ENCODE measurements around the gene AMOTL2.

DNA sequence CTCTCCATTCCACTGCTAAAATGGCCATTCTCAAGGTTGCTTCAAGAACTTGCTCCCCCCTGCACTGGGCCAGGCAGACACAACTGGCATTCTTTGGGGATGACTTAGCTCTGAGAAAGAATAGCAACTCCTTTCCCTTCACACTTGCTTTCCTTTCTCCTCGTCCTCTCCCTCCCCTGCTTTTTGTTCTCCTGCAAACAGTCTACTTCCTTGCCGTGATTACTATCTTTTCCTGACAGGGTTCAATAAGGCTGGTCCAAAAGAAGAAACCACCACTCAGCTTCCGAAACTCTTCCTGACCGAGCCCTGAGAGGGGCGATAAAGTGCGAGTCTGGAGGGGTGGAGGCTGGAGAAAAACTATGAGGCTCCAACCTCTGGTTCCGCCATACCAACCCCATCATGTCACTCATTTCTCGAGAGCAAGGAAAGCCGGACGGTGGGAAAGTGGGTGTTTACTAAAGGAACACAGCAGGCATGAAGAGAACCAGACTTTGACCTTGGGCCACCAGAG lies 5.0 kb downstream of the AMOTL2 start:
- TF ChIP-seq, protein P1, sequence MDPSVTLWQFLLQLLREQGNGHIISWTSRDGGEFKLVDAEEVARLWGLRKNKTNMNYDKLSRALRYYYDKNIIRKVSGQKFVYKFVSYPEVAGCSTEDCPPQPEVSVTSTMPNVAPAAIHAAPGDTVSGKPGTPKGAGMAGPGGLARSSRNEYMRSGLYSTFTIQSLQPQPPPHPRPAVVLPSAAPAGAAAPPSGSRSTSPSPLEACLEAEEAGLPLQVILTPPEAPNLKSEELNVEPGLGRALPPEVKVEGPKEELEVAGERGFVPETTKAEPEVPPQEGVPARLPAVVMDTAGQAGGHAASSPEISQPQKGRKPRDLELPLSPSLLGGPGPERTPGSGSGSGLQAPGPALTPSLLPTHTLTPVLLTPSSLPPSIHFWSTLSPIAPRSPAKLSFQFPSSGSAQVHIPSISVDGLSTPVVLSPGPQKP (IDR thresholded peaks at IDR 0.05; ENCODE audit: low read depth, low read length): no peak
- TF ChIP-seq RAD21 (IDR thresholded peaks at IDR 0.05; ENCODE audit: insufficient read depth, low read depth, low read length) (no peak), CBX5 (IDR thresholded peaks at IDR 0.05; ENCODE audit: low read depth) (no peak), SIN3A (IDR thresholded peaks at IDR 0.05; ENCODE audit: low read depth, low read length) (no peak), ZZZ3 (IDR thresholded peaks at IDR 0.05; ENCODE audit: control insufficient read depth, insufficient read length, low read depth) (no peak)
- TF ChIP-seq, protein P2, sequence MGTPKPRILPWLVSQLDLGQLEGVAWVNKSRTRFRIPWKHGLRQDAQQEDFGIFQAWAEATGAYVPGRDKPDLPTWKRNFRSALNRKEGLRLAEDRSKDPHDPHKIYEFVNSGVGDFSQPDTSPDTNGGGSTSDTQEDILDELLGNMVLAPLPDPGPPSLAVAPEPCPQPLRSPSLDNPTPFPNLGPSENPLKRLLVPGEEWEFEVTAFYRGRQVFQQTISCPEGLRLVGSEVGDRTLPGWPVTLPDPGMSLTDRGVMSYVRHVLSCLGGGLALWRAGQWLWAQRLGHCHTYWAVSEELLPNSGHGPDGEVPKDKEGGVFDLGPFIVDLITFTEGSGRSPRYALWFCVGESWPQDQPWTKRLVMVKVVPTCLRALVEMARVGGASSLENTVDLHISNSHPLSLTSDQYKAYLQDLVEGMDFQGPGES (IDR thresholded peaks at IDR 0.05): no peak
